Measurements from ENCODE around the gene TNKS1BP1. TPM values are rescaled to one million over a fixed set of nuclear protein-coding genes. Genes with fewer than 3 reads are reported as not detected.

TNKS1BP1 gene
- total and polyA plus RNA-seq, 9 of the 15 experiments (the other 6 are each of a cell fraction or from before 2014, with no cell fraction given), result 1.1 to 47.2 (median 10.9) TPM

- TF ChIP-seq EP300 (IDR thresholded peaks at IDR 0.05; ENCODE audit: low read length), result 0 out of 2 replicates have a peak, but pooled peaks have one; percentile 18
- TF ChIP-seq, protein P1, sequence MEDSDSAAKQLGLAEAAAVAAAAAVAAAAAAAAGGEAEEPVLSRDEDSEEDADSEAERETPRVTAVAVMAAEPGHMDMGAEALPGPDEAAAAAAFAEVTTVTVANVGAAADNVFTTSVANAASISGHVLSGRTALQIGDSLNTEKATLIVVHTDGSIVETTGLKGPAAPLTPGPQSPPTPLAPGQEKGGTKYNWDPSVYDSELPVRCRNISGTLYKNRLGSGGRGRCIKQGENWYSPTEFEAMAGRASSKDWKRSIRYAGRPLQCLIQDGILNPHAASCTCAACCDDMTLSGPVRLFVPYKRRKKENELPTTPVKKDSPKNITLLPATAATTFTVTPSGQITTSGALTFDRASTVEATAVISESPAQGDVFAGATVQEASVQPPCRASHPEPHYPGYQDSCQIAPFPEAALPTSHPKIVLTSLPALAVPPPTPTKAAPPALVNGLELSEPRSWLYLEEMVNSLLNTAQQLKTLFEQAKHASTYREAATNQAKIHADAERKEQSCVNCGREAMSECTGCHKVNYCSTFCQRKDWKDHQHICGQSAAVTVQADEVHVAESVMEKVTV (CRISPR knock-in tag; IDR thresholded peaks at IDR 0.05), result peak; percentile 63; the same call in 1 of the 2 replicates
- TF ChIP-seq ZNF184 (CRISPR knock-in tag; IDR thresholded peaks at IDR 0.05), result no peak
Measured at GRCh38 chr11:57340039-57340615, 15.4 kb upstream of the TNKS1BP1 start (continued).

- DNase-seq (ENCODE audit: extremely low read depth in 1 of 4, low spot score in 3 of 4) (no peak), ATAC-seq (no peak), FAIRE-seq (no peak)
- Histone ChIP-seq H2AFZ (ENCODE audit: low read depth, low read length) (0 out of 2 replicates have a peak overlapping the region, but pooled peaks have one; percentile 4), H4K20me1 (replicated peaks; ENCODE audit: control insufficient read depth, insufficient read depth, low read length) (no peaks in the 10 kb centered on the region), H3K4me1 (replicated peaks in 1 of 2; ENCODE audit: control insufficient read depth in 2 of 2, insufficient read depth in 2 of 2, low read length in 2 of 2) (peaks cover 10 to 17% of the 10 kb centered on the region in 2 experiments; a peak in 4 of 5 replicates), H3K79me2 (ENCODE audit: control insufficient read depth, insufficient read depth, low read length) (peaks cover 19% of the 10 kb centered on the region), H3K36me3 (ENCODE audit: control insufficient read depth, insufficient read depth, low read length) (peaks cover 4% of the 10 kb centered on the region), H3K27ac (ENCODE audit: extremely low read depth, low read depth, low read length) (no peak overlapping the region), H3K27me3 (ENCODE audit: control insufficient read depth in 2 of 2, insufficient read depth in 2 of 2, low read length in 2 of 2) (no peaks in the 10 kb centered on the region; a peak in 2 of 5 replicates), H3K4me2 (ENCODE audit: insufficient read depth, low read length) (no peak overlapping the region), H3K9me3 (replicated peaks; ENCODE audit: control insufficient read depth, insufficient read depth, low read depth, low read length) (no peaks in the 10 kb centered on the region), H3K9ac (ENCODE audit: insufficient read depth in 1 of 2, low read depth in 2 of 2, low read length in 2 of 2) (no peak overlapping the region), H3K9me1 (ENCODE audit: control insufficient read depth, insufficient read depth, low read length) (no peaks in the 10 kb centered on the region), H3K4me3 (no peak overlapping the region)
- intact Hi-C loops (cut with micrococcal nuclease), result no loop called here
- 46% methylated on average over 4 of the region's 5 CpGs for WGBS (ENCODE audit: insufficient coverage, low coverage, missing lambda C conversion rate)
- in situ Hi-C loops (cut with MboI), result no loop called here
- ChIA-PET POLR2A (interaction anchor here (0.6 to 1.3 kb wide), 3 partner anchors 10 to 302 kb away, joined by 3 to 6 read pairs (median 4); partner anchors contain the start of gene TNKS1BP1), CTCF (ENCODE audit: low intra/inter-chr PET ratio) (interaction anchor here (0.7 kb wide), 1 partner anchor 337 kb away, joined by 3 read pairs; no protein-coding TSS in a partner anchor)
- no TSS peak for BruUV-seq (replicated peaks)
- TF ChIP-seq PHF8 (IDR thresholded peaks at IDR 0.05; ENCODE audit: borderline replicate concordance, low read length) (no peak), RBM17 (IDR thresholded peaks at IDR 0.05; ENCODE audit: borderline replicate concordance, low read depth, low read length) (no peak), MAZ (CRISPR knock-in tag; conservative IDR thresholded peaks at IDR 0.05 in 1 of 2, IDR thresholded peaks at IDR 0.05 in 1 of 2) (no peak), NONO (IDR thresholded peaks at IDR 0.05; ENCODE audit: low read depth in 2 of 2, low read length in 1 of 2) (no peak), ETS1 (conservative IDR thresholded peaks at IDR 0.05; ENCODE audit: control insufficient read depth, low read depth, low read length) (no peak), CTCF (IDR thresholded peaks at IDR 0.05 in 2 of 3, conservative IDR thresholded peaks at IDR 0.05 in 1 of 3; ENCODE audit: insufficient read depth in 2 of 3, low read depth in 1 of 3, low read length in 3 of 3) (no peak), CTBP1 (IDR thresholded peaks at IDR 0.05; ENCODE audit: borderline replicate concordance) (no peak), ZNF280B (CRISPR knock-in tag; IDR thresholded peaks at IDR 0.05) (no peak)
- TF ChIP-seq, protein P2, sequence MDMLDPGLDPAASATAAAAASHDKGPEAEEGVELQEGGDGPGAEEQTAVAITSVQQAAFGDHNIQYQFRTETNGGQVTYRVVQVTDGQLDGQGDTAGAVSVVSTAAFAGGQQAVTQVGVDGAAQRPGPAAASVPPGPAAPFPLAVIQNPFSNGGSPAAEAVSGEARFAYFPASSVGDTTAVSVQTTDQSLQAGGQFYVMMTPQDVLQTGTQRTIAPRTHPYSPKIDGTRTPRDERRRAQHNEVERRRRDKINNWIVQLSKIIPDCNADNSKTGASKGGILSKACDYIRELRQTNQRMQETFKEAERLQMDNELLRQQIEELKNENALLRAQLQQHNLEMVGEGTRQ (CRISPR knock-in tag; IDR thresholded peaks at IDR 0.05), result no peak
Measured at GRCh38 chr11:57339328-57339727, 14.6 kb upstream of the TNKS1BP1 start.

Data from K562 (cell line).